HCT116 (cell line): ENCODE results near the gene PLEKHM3. TPM values are rescaled to one million over a fixed set of nuclear protein-coding genes. Genes with fewer than 3 reads are reported as not detected.

Experiments used
- ATAC-seq: fragments of 200-7000 bp; cut with Tn5 transposase; 2 replicates; pipeline ENCODE4 v1.9.1; 2020; ENCODE audit warnings: mild to moderate bottlenecking, moderate library complexity
- BruUV-seq: library from RNA; stranded (reverse); fragments of 400-500 nt; replicated peaks from 2 replicates; lab custom pipeline; 2021; lab: Mats Ljungman, UMichigan
- CTCF ChIA-PET: fragments of 300-600 bp; sonication (Branson Sonifier 250); formaldehyde crosslinking; loops from one replicate; lab custom pipeline; 2021; ENCODE audit warnings: antibody characterized with exemption; lab: Charles Lee
- POLR2A ChIA-PET: fragments of 300-600, 350-600 bp; sonication (Branson Sonifier 250); formaldehyde crosslinking; loops from one replicate; lab custom pipeline; 2021; ENCODE audit warnings: antibody characterized with exemption; lab: Charles Lee
- RAD21 ChIA-PET, 2 experiments: fragments of 300-600 bp; sonication (Branson Sonifier 250); formaldehyde crosslinking; loops; one replicate each; lab custom pipeline; 2023; ENCODE audit warnings: low total read pairs in 2 of 2; ENCODE audit not compliant: uncharacterized antibody in 2 of 2, unreplicated experiment in 2 of 2, low non-redundant PET in 1 of 2; lab: Charles Lee
- DNase-seq: peaks from one replicate; pipeline ENCODE4 v3.0.0-alpha.2; 2010; ENCODE audit warnings: low read depth, low spot score
- H2AFZ ChIP-seq: fragments of 200-600 bp; shearing (Covaris generic), sonication (generic); 2 replicates; pipeline ENCODE4 v1.6.1; 2017; ENCODE audit warnings: low read depth, mixed run types, mixed read lengths, antibody characterized with exemption, low read length; ENCODE audit not compliant: poor library complexity, severe bottlenecking
- H3K27ac ChIP-seq: 2 replicates; pipeline ENCODE4 v1.5.1; 2012; ENCODE audit warnings: low read depth, low read length
- H3K27me3 ChIP-seq: fragments of 200-600 bp; sonication (generic); 2 replicates; pipeline ENCODE4 v1.6.1; 2016; ENCODE audit warnings: mixed run types, low read length, mixed read lengths; ENCODE audit not compliant: insufficient read depth
- H3K36me3 ChIP-seq, 2 experiments: fragments of 200-500 bp in 1 of 2; fragments of 200-600 bp in 1 of 2; sonication (Bioruptor generic) in 1 of 2; sonication (generic) in 1 of 2; 2 replicates each; pipeline versions ENCODE4 v1.5.1 to v1.6.1; 2014 to 2016; ENCODE audit warnings: low read length in 2 of 2, inconsistent platforms in 1 of 2, mixed read lengths in 1 of 2, mixed run types in 1 of 2; ENCODE audit not compliant: insufficient read depth in 2 of 2, control insufficient read depth in 1 of 2
- H3K4me1 ChIP-seq, 2 experiments: fragments of 200-600 bp in 1 of 2; sonication (generic) in 1 of 2; 2 replicates each; pipeline versions ENCODE4 v1.5.1 to v1.6.1; 2012 to 2017; ENCODE audit warnings: low read length in 2 of 2, inconsistent platforms in 1 of 2, mild to moderate bottlenecking in 1 of 2, mixed read lengths in 1 of 2, mixed run types in 1 of 2, moderate library complexity in 1 of 2; ENCODE audit not compliant: insufficient read depth in 2 of 2, control insufficient read depth in 1 of 2
- H3K4me2 ChIP-seq: fragments of 200-600 bp; sonication (generic); 2 replicates; pipeline ENCODE4 v1.6.1; 2017; ENCODE audit warnings: mixed run types, low read length, mixed read lengths
- H3K4me3 ChIP-seq, 2 experiments: fragments of 200-600 bp in 1 of 2; sonication (generic) in 1 of 2; replicated peaks in 1 of 2; 2 replicates each; pipeline ENCODE4 v1.5.1; 2011 to 2016; ENCODE audit warnings: low read length in 2 of 2, control low read depth in 1 of 2, low read depth in 1 of 2, mild to moderate bottlenecking in 1 of 2, mixed read lengths in 1 of 2, mixed run types in 1 of 2
- H3K79me2 ChIP-seq: fragments of 200-600 bp; sonication (generic); 2 replicates; pipeline ENCODE4 v1.6.1; 2017; ENCODE audit warnings: mild to moderate bottlenecking, mixed run types, low read length, moderate library complexity, mixed read lengths; ENCODE audit not compliant: insufficient read depth
- H3K9ac ChIP-seq: fragments of 200-600 bp; sonication (generic); 2 replicates; pipeline ENCODE4 v1.6.1; 2016; ENCODE audit warnings: low read length, mixed read lengths
- H3K9me2 ChIP-seq: fragments of 200-600 bp; sonication (generic), shearing (Covaris generic); 2 replicates; pipeline ENCODE4 v1.6.1; 2017; ENCODE audit warnings: mixed run types, mild to moderate bottlenecking, moderate library complexity; ENCODE audit not compliant: insufficient read depth
- H3K9me3 ChIP-seq, 2 experiments: fragments of 200-500 bp in 1 of 2; fragments of 200-600 bp in 1 of 2; sonication (Bioruptor generic) in 1 of 2; sonication (generic) in 1 of 2; 2 replicates each; pipeline ENCODE4 v1.6.1; 2014 to 2017; ENCODE audit warnings: low read length in 2 of 2, mixed read lengths in 2 of 2, inconsistent platforms in 1 of 2, low read depth in 1 of 2, mild to moderate bottlenecking in 1 of 2, mixed run types in 1 of 2, moderate library complexity in 1 of 2; ENCODE audit not compliant: control insufficient read depth in 1 of 2, insufficient read depth in 1 of 2
- H4K20me1 ChIP-seq: fragments of 200-600 bp; sonication (generic), shearing (Covaris generic); 2 replicates; pipeline ENCODE4 v1.6.1; 2017; ENCODE audit warnings: mixed run types, mild to moderate bottlenecking, moderate library complexity; ENCODE audit not compliant: insufficient read depth
- ELF1 ChIP-seq: IDR thresholded peaks from 2 replicates; pipeline ENCODE4 v1.6.1; 2012; ENCODE audit warnings: low read depth, borderline replicate concordance
- EZH2 ChIP-seq: fragments of 200-600 bp; sonication (generic); IDR thresholded peaks from 2 replicates; pipeline ENCODE4 v1.6.1; 2017; ENCODE audit warnings: antibody characterized with exemption, mixed run types
- POLR2AphosphoS5 ChIP-seq: IDR thresholded peaks from 2 replicates; pipeline ENCODE4 v1.6.1; 2011; ENCODE audit warnings: mild to moderate bottlenecking, low read depth, low read length, moderate library complexity
- REST ChIP-seq: IDR thresholded peaks from 2 replicates; pipeline ENCODE4 v1.6.1; 2012; ENCODE audit warnings: low read depth
- ZNF274 ChIP-seq: fragments of 200-500 bp; sonication (Bioruptor generic); IDR thresholded peaks from 2 replicates; pipeline ENCODE4 v1.6.1; 2014; ENCODE audit warnings: mild to moderate bottlenecking, low read depth, low read length, inconsistent platforms
- intact Hi-C: fragments of 100-400 bp; cut with micrococcal nuclease; formaldehyde crosslinking; loops from 2 replicates; pipeline ENCODE4 v1.10.0; 2022
- total RNA-seq: library from RNA; stranded (reverse); gene quantifications from one replicate; pipeline ENCODE4 v1.2.1, GENCODE V29; 2021; ENCODE audit not compliant: unreplicated experiment

The PLEKHM3 gene
- total RNA-seq, 1 experiment from 2014 or later, result 6.3 TPM

GRCh38 chr2:207819021-207819797 lies 206.1 kb downstream of the PLEKHM3 start (continued):
- TF ChIP-seq REST (no peak), POLR2AphosphoS5 (no peak)

- Histone ChIP-seq H4K20me1 (no peaks in the 10 kb centered on the region), H3K27ac (no peak overlapping the region), H3K36me3 (no peaks in the 10 kb centered on the region), H3K4me1 (peaks cover 13 to 23% of the 10 kb centered on the region in 2 experiments), H3K4me3 (no peak overlapping the region), H3K9me2 (no peaks in the 10 kb centered on the region), H3K79me2 (no peaks in the 10 kb centered on the region), H3K9ac (no peak overlapping the region), H3K9me3 (no peaks in the 10 kb centered on the region), H3K27me3 (no peaks in the 10 kb centered on the region), H3K4me2 (no peak overlapping the region), H2AFZ (no peak overlapping the region)
- TF ChIP-seq ELF1 (no peak), ZNF274 (no peak), EZH2 (no peak)
- intact Hi-C loops, result no loop called here
- DNase-seq (no peak), ATAC-seq (no peak)
- POLR2A ChIA-PET, result no interaction called here
- CTCF ChIA-PET, result no interaction called here
- no TSS peak for BruUV-seq
- RAD21 ChIA-PET, result no interaction called here
Measured at GRCh38 chr2:207816546-207816945, 208.8 kb downstream of the PLEKHM3 start.
